Right lobe of liver (tissue), 4 donors: ENCODE measurements around the gene ENTPD1.

Experiments used
- POLR2A ChIP-seq: fragments of 450-650 bp; IDR thresholded peaks from one replicate; pipeline ENCODE4 v1.6.1; 2017; ENCODE audit warnings: antibody characterized with exemption, mild to moderate bottlenecking
- TF ChIP-seq, protein P1 (sequence below), 4 donors: fragments of 200-600 bp in 3 of 4; fragments of 450-650 bp in 1 of 4; IDR thresholded peaks; one replicate each; pipeline versions ENCODE4 v1.5.1 to v1.8.0; 2016 to 2022; ENCODE audit warnings: antibody characterized with exemption in 4 of 4, mild to moderate bottlenecking in 2 of 4
- donor health status: DM: no; HTN: no; CAD: no.
- donor health status: DM: no; HTN: no; CAD: no.
- donor health status: DM: no; HTN: yes; CAD: no.

DNA sequence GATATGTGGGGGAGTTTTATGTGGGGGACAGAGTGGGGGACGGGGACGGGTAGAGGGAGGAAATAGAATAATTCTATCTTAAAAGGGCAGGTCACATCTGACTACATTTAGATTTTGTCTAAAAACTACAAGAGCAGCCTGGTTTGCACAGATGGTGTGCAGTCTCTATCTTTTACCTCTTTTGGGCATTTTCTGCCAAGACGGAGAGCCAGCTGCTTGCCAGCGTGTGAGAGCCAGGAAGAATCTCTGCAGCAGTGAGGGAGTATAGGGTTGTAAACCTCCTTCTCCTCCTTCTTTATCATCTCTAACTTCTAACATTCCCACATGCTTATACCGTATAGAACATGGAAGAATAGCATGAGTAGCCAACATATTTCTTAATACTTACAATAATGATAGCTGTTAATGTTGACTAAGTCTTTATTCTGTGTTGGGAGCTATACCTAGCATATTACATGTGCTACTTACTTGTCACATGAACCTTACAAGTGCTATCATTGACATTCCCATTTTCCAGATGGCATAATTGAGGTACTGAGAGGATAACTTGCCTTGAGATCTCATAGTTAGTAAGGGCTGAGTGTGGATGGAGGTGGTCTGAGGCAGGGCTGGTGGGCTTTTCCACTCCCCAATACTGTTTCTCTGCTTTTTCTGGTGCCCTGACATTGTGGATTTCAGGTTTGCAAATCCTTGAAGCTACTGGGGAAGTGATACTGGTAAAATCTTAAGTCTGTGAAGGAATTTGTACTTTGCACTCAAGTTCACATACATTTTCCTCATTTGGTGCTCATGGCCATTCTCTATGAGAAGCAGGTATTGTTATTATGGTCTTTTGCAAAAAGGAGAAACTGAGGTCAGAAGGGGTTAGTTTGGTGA is 1.1 kb downstream of the ENTPD1 start:
- no peak for TF ChIP-seq POLR2A
- TF ChIP-seq, protein P1, sequence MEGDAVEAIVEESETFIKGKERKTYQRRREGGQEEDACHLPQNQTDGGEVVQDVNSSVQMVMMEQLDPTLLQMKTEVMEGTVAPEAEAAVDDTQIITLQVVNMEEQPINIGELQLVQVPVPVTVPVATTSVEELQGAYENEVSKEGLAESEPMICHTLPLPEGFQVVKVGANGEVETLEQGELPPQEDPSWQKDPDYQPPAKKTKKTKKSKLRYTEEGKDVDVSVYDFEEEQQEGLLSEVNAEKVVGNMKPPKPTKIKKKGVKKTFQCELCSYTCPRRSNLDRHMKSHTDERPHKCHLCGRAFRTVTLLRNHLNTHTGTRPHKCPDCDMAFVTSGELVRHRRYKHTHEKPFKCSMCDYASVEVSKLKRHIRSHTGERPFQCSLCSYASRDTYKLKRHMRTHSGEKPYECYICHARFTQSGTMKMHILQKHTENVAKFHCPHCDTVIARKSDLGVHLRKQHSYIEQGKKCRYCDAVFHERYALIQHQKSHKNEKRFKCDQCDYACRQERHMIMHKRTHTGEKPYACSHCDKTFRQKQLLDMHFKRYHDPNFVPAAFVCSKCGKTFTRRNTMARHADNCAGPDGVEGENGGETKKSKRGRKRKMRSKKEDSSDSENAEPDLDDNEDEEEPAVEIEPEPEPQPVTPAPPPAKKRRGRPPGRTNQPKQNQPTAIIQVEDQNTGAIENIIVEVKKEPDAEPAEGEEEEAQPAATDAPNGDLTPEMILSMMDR (IDR thresholded peaks at IDR 0.05) = no peak
